PC-3 (cell line): Measurements from ENCODE around the gene TMC5.

Source experiments
- EZH2 ChIP-seq: fragments of 300-600 bp; sonication (generic); IDR thresholded peaks from one replicate; pipeline ENCODE4 v1.6.1; 2017; ENCODE audit warnings: antibody characterized with exemption, mild to moderate bottlenecking, low read length; ENCODE audit not compliant: unreplicated experiment
- EZH2phosphoT487 ChIP-seq: fragments of 300-600 bp; sonication (generic); IDR thresholded peaks from 2 replicates; pipeline ENCODE4 v1.6.1; 2018; ENCODE audit warnings: mild to moderate bottlenecking, antibody characterized with exemption, low read length, borderline replicate concordance
- TF ChIP-seq, protein P1 (sequence below): fragments of 300-600 bp; sonication (generic); conservative IDR thresholded peaks from 2 replicates; pipeline ENCODE4 v1.5.1; 2017; ENCODE audit warnings: antibody characterized with exemption, low read depth, mild to moderate bottlenecking, low read length

DNA sequence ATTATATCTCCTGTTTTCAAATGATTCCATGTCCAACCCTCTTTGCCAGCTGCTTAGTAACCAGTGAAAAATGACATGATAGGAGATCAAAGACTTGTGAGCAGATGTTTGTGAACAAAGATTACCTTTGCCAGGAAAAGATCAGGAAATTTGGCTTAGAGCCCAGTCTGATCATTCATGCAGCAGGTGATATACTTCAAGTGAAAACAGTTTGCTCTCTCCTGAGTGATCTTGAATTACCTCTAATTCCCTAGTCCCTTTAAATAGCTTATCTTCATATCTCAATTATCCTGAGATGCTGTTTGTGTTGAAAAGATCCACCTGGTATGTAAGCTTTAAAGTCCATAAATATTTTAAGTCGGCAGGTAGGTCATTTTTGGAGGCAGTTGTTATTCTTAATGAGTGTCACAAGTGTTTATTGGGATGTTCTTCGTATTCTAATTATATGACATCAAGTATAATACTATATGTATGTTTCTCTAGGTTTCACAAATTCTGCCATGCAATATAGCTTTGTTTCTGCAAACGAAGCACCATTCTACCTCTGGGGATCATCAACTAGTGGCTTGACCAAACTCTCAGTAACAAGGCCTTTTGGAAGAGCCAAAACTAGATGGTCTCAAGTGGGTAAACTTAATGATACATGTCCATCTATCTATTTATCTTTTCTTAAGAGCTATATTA is 124.6 kb downstream of the TMC5 start:
- TF ChIP-seq, protein P1, sequence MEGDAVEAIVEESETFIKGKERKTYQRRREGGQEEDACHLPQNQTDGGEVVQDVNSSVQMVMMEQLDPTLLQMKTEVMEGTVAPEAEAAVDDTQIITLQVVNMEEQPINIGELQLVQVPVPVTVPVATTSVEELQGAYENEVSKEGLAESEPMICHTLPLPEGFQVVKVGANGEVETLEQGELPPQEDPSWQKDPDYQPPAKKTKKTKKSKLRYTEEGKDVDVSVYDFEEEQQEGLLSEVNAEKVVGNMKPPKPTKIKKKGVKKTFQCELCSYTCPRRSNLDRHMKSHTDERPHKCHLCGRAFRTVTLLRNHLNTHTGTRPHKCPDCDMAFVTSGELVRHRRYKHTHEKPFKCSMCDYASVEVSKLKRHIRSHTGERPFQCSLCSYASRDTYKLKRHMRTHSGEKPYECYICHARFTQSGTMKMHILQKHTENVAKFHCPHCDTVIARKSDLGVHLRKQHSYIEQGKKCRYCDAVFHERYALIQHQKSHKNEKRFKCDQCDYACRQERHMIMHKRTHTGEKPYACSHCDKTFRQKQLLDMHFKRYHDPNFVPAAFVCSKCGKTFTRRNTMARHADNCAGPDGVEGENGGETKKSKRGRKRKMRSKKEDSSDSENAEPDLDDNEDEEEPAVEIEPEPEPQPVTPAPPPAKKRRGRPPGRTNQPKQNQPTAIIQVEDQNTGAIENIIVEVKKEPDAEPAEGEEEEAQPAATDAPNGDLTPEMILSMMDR = no peak
- TF ChIP-seq EZH2 (no peak), EZH2phosphoT487 (no peak)
